ENCODE measurements around the gene DUSP9.
"Not testable (repeated sequence)": the region's sequence is repeated elsewhere in the genome, so short reads cannot be mapped to it uniquely, and the experiment has no call there.

Gene DUSP9

DNA sequence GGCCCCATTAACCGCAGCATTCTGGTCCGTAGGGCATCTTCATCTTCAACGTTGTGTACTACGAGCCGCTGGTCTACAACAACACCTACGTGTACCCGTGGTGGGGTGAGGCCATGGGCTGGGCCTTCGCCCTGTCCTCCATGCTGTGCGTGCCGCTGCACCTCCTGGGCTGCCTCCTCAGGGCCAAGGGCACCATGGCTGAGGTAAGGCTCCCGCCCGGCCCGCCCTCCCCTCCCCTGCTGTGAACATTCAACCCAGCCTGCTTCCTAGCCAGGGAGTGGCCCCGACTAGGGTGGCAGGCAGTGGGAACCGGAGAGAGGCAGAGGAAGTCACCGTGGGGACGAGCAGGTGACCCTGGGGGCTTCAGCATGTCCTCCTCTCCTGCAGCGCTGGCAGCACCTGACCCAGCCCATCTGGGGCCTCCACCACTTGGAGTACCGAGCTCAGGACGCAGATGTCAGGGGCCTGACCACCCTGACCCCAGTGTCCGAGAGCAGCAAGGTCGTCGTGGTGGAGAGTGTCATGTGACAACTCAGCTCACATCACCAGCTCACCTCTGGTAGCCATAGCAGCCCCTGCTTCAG, 47.8 kb downstream of the DUSP9 start:
- Histone ChIP-seq H3K27ac (ENCODE audit: extremely low read depth, low read depth, low read length) (no peak overlapping the region), H3K4me3 (ENCODE audit: low read depth, low read length) (no peak overlapping the region), H3K4me1 (ENCODE audit: control insufficient read depth, insufficient read depth, low read length) (no peaks in the 10 kb centered on the region), H3K36me3 (ENCODE audit: control insufficient read depth in 2 of 2, insufficient read depth in 1 of 2, low read length in 2 of 2) (peaks cover 0 to 77% of the 10 kb centered on the region in 2 experiments; a peak in 1 of 3 replicates), H3K9me3 (ENCODE audit: control insufficient read depth, insufficient read depth, low read depth, low read length) (no peaks in the 10 kb centered on the region)
- CTCF ChIA-PET: interaction anchor here (1.0 kb wide), 1 partner anchor 26 kb away, joined by 3 read pairs; no protein-coding TSS in a partner anchor
- POLR2A ChIA-PET: interaction anchor here (1.4 kb wide), 1 partner anchor 14 kb away, joined by 3 read pairs; no protein-coding TSS in a partner anchor
- TF ChIP-seq KLF1 (tag by site-specific recombination; IDR thresholded peaks at IDR 0.05) (peak; percentile 87), ZNF701 (tag by site-specific recombination; IDR thresholded peaks at IDR 0.05) (no peak)

DNA sequence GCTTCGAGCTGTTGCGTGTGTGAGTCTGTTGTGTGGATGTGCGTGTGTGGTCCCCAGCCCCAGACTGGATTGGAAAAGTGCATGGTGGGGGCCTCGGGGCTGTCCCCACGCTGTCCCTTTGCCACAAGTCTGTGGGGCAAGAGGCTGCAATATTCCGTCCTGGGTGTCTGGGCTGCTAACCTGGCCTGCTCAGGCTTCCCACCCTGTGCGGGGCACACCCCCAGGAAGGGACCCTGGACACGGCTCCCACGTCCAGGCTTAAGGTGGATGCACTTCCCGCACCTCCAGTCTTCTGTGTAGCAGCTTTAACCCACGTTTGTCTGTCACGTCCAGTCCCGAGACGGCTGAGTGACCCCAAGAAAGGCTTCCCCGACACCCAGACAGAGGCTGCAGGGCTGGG, 49.1 kb downstream of the DUSP9 start:
- no peaks in the 10 kb centered on the region for H3K9me3 ChIP-seq (ENCODE audit: control insufficient read depth, insufficient read depth, low read depth, low read length)
- CTCF ChIA-PET: no interaction called here
- peaks cover 0 to 75% of the 10 kb centered on the region in 2 experiments; a peak in 1 of 3 replicates for H3K36me3 ChIP-seq (ENCODE audit: control insufficient read depth in 2 of 2, insufficient read depth in 1 of 2, low read length in 2 of 2)
- no peak overlapping the region for H3K4me3 ChIP-seq (ENCODE audit: low read depth, low read length)
- no peaks in the 10 kb centered on the region for H3K4me1 ChIP-seq (ENCODE audit: control insufficient read depth, insufficient read depth, low read length)
- no peak overlapping the region; the same call in 1 of the 2 replicates for H3K27ac ChIP-seq (ENCODE audit: extremely low read depth, low read depth, low read length)
- POLR2A ChIA-PET: interaction anchor here (1.4 kb wide), 1 partner anchor 12 kb away, joined by 3 read pairs; no protein-coding TSS in a partner anchor
- no peak for TF ChIP-seq SCRT2 (tag by site-specific recombination; IDR thresholded peaks at IDR 0.05)
- no peak for TF ChIP-seq ZNF501 (tag by site-specific recombination; IDR thresholded peaks at IDR 0.05)
- no peak for TF ChIP-seq ZNF133 (tag by site-specific recombination; IDR thresholded peaks at IDR 0.05)
- no peak for TF ChIP-seq ZNF24 (tag by site-specific recombination; IDR thresholded peaks at IDR 0.05)
- TF ChIP-seq, protein P1, sequence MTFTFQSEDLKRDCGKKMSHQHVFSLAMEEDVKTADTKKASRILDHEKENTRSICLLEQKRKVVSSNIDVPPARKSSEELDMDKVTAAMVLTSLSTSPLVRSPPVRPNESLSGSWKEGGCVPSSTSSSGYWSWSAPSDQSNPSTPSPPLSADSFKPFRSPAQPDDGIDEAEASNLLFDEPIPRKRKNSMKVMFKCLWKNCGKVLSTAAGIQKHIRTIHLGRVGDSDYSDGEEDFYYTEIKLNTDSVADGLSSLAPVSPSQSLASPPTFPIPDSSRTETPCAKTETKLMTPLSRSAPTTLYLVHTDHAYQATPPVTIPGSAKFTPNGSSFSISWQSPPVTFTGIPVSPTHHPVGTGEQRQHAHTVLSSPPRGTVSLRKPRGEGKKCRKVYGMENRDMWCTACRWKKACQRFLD (tag by site-specific recombination; IDR thresholded peaks at IDR 0.05): no peak
- no peak for TF ChIP-seq ZNF544 (tag by site-specific recombination; IDR thresholded peaks at IDR 0.05)
- TF ChIP-seq, protein P2, sequence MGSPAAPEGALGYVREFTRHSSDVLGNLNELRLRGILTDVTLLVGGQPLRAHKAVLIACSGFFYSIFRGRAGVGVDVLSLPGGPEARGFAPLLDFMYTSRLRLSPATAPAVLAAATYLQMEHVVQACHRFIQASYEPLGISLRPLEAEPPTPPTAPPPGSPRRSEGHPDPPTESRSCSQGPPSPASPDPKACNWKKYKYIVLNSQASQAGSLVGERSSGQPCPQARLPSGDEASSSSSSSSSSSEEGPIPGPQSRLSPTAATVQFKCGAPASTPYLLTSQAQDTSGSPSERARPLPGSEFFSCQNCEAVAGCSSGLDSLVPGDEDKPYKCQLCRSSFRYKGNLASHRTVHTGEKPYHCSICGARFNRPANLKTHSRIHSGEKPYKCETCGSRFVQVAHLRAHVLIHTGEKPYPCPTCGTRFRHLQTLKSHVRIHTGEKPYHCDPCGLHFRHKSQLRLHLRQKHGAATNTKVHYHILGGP (tag by site-specific recombination; IDR thresholded peaks at IDR 0.05): no peak
- TF ChIP-seq SALL2 (tag by site-specific recombination; IDR thresholded peaks at IDR 0.05; ENCODE audit: borderline replicate concordance): no peak
- TF ChIP-seq SCRT1 (tag by site-specific recombination; IDR thresholded peaks at IDR 0.05; ENCODE audit: borderline replicate concordance): no peak
- no peak for TF ChIP-seq ZNF433 (tag by site-specific recombination; IDR thresholded peaks at IDR 0.05; ENCODE audit: low read depth)

DNA sequence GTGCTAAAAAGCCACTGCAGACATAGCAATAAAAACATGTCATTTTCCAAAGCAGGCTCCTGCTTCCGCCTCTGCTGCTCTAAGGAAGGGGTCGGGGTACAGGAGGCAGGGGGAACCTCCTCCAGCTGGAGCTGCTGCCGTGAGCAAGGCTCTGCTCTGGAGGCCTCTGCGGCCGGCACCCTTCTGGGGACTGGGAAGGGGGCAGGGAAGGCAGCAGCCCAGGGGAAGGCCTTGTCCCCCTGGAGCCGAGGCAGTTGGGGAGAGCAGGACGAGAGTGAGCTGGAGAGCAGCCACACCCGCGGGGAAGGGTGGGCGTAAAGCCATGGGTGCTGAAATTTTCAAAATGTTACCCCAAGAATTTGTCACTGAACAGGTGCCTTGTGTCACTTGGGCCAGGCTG, 49.5 kb downstream of the DUSP9 start:
- H3K9me3 ChIP-seq (ENCODE audit: control insufficient read depth, insufficient read depth, low read depth, low read length); CTCF ChIA-PET; H3K4me1 ChIP-seq (ENCODE audit: control insufficient read depth, insufficient read depth, low read length); H3K4me3 ChIP-seq (ENCODE audit: low read depth, low read length): not testable (repeated sequence)
- POLR2A ChIA-PET: interaction anchor here (1.4 kb wide), 1 partner anchor 12 kb away, joined by 3 read pairs; no protein-coding TSS in a partner anchor
- Histone ChIP-seq H3K27ac (ENCODE audit: extremely low read depth, low read depth, low read length) (peak overlapping the region; percentile 11; the same call in 1 of the 2 replicates), H3K36me3 (ENCODE audit: control insufficient read depth in 2 of 2, insufficient read depth in 1 of 2, low read length in 2 of 2) (peaks cover 0 to 75% of the 10 kb centered on the region in 2 experiments; a peak in 1 of 3 replicates)

DNA sequence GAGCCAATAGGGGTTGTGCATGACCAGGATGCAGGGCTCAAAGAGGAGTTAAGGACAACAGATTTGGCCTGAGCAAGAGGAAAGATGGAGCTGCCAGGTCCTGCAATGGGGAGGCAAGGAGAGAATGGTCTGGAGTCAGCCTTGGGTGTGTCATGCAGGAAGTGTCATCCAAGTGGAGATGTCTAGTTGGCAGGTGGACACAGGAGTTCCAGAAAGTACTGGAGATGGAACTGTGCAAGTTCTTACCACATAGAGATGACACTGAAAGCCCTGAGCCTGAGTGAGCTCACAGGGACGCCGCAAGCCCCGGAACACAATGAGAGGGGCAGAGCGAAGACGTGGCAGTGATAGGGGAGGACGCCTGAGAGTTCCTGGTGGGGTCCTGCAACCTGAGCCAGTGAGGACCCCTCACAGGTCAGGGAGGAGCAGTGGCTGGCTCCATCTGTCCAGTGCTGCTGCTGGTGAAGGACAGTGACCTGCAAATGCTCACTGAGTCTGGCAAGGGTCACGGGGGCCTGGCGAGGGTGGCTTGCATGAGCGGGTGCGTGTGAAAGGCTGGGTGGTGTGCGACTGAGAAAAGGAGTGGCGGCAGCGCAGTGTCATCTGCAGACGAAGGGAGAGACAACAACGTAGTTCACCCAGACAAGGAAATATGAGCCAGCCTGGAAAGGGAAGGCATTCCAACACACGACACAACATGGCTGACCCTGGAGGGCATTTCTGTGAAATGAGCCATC, 50.2 kb downstream of the DUSP9 start:
- CTCF ChIA-PET; H3K4me1 ChIP-seq (ENCODE audit: control insufficient read depth, insufficient read depth, low read length); POLR2A ChIA-PET; H3K4me3 ChIP-seq (ENCODE audit: low read depth, low read length); H3K9me3 ChIP-seq (ENCODE audit: control insufficient read depth, insufficient read depth, low read depth, low read length): not testable (repeated sequence)
- Histone ChIP-seq H3K36me3 (ENCODE audit: control insufficient read depth in 2 of 2, insufficient read depth in 1 of 2, low read length in 2 of 2) (peaks cover 0 to 75% of the 10 kb centered on the region in 2 experiments; a peak in 1 of 3 replicates), H3K27ac (ENCODE audit: extremely low read depth, low read depth, low read length) (0 out of 2 replicates have a peak overlapping the region, but pooled peaks have one; percentile 34)

All from HEK293 (cell line).